ENCODE results near the gene ZNRD2.

Gene ZNRD2

GRCh38 chr11:65525546-65526480 is 44.5 kb upstream of the ZNRD2 start:
- H3K9me3 ChIP-seq (replicated peaks in 1 of 11), result no peaks in the 10 kb centered on the region
- peak overlapping the region; percentile 86 to 94 (median 91) for H3K27ac ChIP-seq
- H3K4me1 ChIP-seq, result peaks cover 46 to 71% (median 62%) of the 10 kb centered on the region in 10 experiments
- H3K27me3 ChIP-seq, result no peaks in the 10 kb centered on the region
- peak overlapping the region; percentile 93 to 99 (median 97) for H3K9ac ChIP-seq
- H3K4me3 ChIP-seq, result peak overlapping the region; percentile 89 to 98 (median 96)
- TF ChIP-seq Cebpa-rat (IDR thresholded peaks at IDR 0.05), result no peak
- H4K20me1 ChIP-seq, result peaks cover 10 to 54% (median 32%) of the 10 kb centered on the region in 11 experiments; a peak in 18 of 22 replicates
- peak overlapping the region; percentile 92 to 100 (median 98) for H3K4me2 ChIP-seq
- H3K36me3 ChIP-seq, result peaks cover 37 to 49% (median 47%) of the 10 kb centered on the region in 11 experiments

- Histone ChIP-seq H3K4me1 (peaks cover 45 to 61% (median 56%) of the 10 kb centered on the region in 10 experiments), H3K9ac (peak overlapping the region; percentile 93 to 99 (median 97); a peak in 18 of 22 replicates), H3K36me3 (peaks cover 46 to 59% (median 56%) of the 10 kb centered on the region in 11 experiments), H3K9me3 (replicated peaks in 1 of 11) (no peaks in the 10 kb centered on the region), H3K27ac (peak overlapping the region in 1 of 11 experiments; percentile 88; a peak in 2 of 22 replicates), H4K20me1 (peaks cover 10 to 61% (median 33%) of the 10 kb centered on the region in 11 experiments; a peak in 18 of 22 replicates), H3K27me3 (no peaks in the 10 kb centered on the region), H3K4me3 (peak overlapping the region in 5 of 10 experiments; percentile 91 to 98 (median 97); a peak in 3 of 20 replicates), H3K4me2 (peak overlapping the region; percentile 92 to 100 (median 98); a peak in 21 of 22 replicates)
- no peak for TF ChIP-seq Cebpa-rat (IDR thresholded peaks at IDR 0.05)
These were observed 43.5 kb upstream of the ZNRD2 start for GRCh38 chr11:65526744-65527143.

GRCh38 chr11:65528819-65529350 is 41.4 kb upstream of the ZNRD2 start:
- TF ChIP-seq Cebpa-rat (IDR thresholded peaks at IDR 0.05), result no peak
- Histone ChIP-seq H3K27me3 (no peaks in the 10 kb centered on the region), H3K36me3 (peaks cover 67 to 79% (median 76%) of the 10 kb centered on the region in 11 experiments), H3K4me2 (peak overlapping the region in 1 of 11 experiments; percentile 2; a peak in 1 of 22 replicates), H4K20me1 (peaks cover 10 to 73% (median 33%) of the 10 kb centered on the region in 11 experiments; a peak in 18 of 22 replicates), H3K4me3 (no peak overlapping the region), H3K4me1 (peaks cover 23 to 40% (median 34%) of the 10 kb centered on the region in 10 experiments), H3K9me3 (replicated peaks in 1 of 11) (no peaks in the 10 kb centered on the region), H3K27ac (peak overlapping the region in 3 of 11 experiments; percentile 4 to 36 (median 10); a peak in 3 of 22 replicates), H3K9ac (peak overlapping the region in 6 of 11 experiments; percentile 1 to 50 (median 22); a peak in 6 of 22 replicates)

GRCh38 chr11:65529475-65530156 is 40.7 kb upstream of the ZNRD2 start:
- H3K36me3 ChIP-seq, result peaks cover 67 to 83% (median 77%) of the 10 kb centered on the region in 11 experiments
- H3K4me2 ChIP-seq, result peak overlapping the region in 6 of 11 experiments; percentile 1 to 23 (median 5); a peak in 4 of 22 replicates
- peak overlapping the region in 7 of 11 experiments; percentile 1 to 50 (median 18); a peak in 5 of 22 replicates for H3K9ac ChIP-seq
- H4K20me1 ChIP-seq, result peaks cover 10 to 78% (median 33%) of the 10 kb centered on the region in 11 experiments; a peak in 18 of 22 replicates
- TF ChIP-seq Cebpa-rat (IDR thresholded peaks at IDR 0.05), result no peak
- no peak overlapping the region for H3K4me3 ChIP-seq
- peaks cover 16 to 33% (median 27%) of the 10 kb centered on the region in 10 experiments for H3K4me1 ChIP-seq
- H3K27ac ChIP-seq, result peak overlapping the region in 4 of 11 experiments; percentile 4 to 36 (median 8); a peak in 5 of 22 replicates
- no peaks in the 10 kb centered on the region for H3K9me3 ChIP-seq (replicated peaks in 1 of 11)
- no peaks in the 10 kb centered on the region for H3K27me3 ChIP-seq

- Histone ChIP-seq H3K4me3 (no peak overlapping the region), H3K36me3 (peaks cover 71 to 88% (median 81%) of the 10 kb centered on the region in 11 experiments), H3K27me3 (no peaks in the 10 kb centered on the region), H3K9me3 (replicated peaks in 1 of 11) (no peaks in the 10 kb centered on the region), H3K4me1 (peaks cover 16 to 32% (median 27%) of the 10 kb centered on the region in 10 experiments), H3K27ac (peak overlapping the region in 3 of 11 experiments; percentile 7 to 36 (median 10); a peak in 3 of 22 replicates), H3K4me2 (peak overlapping the region in 3 of 11 experiments; percentile 2 to 6 (median 4); a peak in 3 of 22 replicates), H3K9ac (peak overlapping the region in 3 of 11 experiments; percentile 2 to 18 (median 15); a peak in 2 of 22 replicates), H4K20me1 (peaks cover 10 to 83% (median 35%) of the 10 kb centered on the region in 11 experiments; a peak in 18 of 22 replicates)
- TF ChIP-seq Cebpa-rat (IDR thresholded peaks at IDR 0.05), result no peak
These were observed 40.1 kb upstream of the ZNRD2 start for GRCh38 chr11:65530157-65530496.

GRCh38 chr11:65532388-65533064 is 37.8 kb upstream of the ZNRD2 start:
- Histone ChIP-seq H3K4me1 (peaks cover 15 to 35% (median 20%) of the 10 kb centered on the region in 10 experiments; a peak in 19 of 20 replicates), H4K20me1 (peaks cover 0 to 85% (median 21%) of the 10 kb centered on the region in 11 experiments; a peak in 18 of 22 replicates), H3K27ac (no peak overlapping the region), H3K9ac (no peak overlapping the region), H3K9me3 (replicated peaks in 1 of 11) (no peaks in the 10 kb centered on the region), H3K27me3 (no peaks in the 10 kb centered on the region), H3K36me3 (peaks cover 73 to 97% (median 89%) of the 10 kb centered on the region in 11 experiments), H3K4me2 (no peak overlapping the region), H3K4me3 (no peak overlapping the region)
- no peak for TF ChIP-seq Cebpa-rat (IDR thresholded peaks at IDR 0.05)

GRCh38 chr11:65535102-65535501 is 35.2 kb upstream of the ZNRD2 start:
- no peak for TF ChIP-seq Cebpa-rat (IDR thresholded peaks at IDR 0.05)
- Histone ChIP-seq H3K36me3 (peaks cover 62 to 94% (median 86%) of the 10 kb centered on the region in 11 experiments), H3K9me3 (replicated peaks in 1 of 11) (no peaks in the 10 kb centered on the region), H3K9ac (no peak overlapping the region; a peak in 1 of 22 replicates), H3K4me1 (peaks cover 27 to 49% (median 34%) of the 10 kb centered on the region in 10 experiments), H4K20me1 (peaks cover 0 to 83% (median 33%) of the 10 kb centered on the region in 11 experiments; a peak in 18 of 22 replicates), H3K4me2 (no peak overlapping the region), H3K27me3 (no peaks in the 10 kb centered on the region), H3K27ac (no peak overlapping the region), H3K4me3 (no peak overlapping the region)
